Ascending aorta (tissue), 2 donors: ENCODE results near the gene FAM163A. TPM values are rescaled to one million over a fixed set of nuclear protein-coding genes. Genes with fewer than 3 reads are reported as not detected.

ENCODE experiments used
- DNase-seq, 2 donors: peaks; one replicate each; pipeline ENCODE4 v3.0.0-alpha.2; 2019; ENCODE audit warnings: low spot score in 2 of 2
- H3K27ac ChIP-seq, 2 donors: fragments of 200-600 bp; sonication (generic); one replicate each; pipeline ENCODE4 v1.5.1; 2016 to 2017; ENCODE audit warnings: mild to moderate bottlenecking in 1 of 2
- H3K27me3 ChIP-seq: fragments of 200-600 bp; sonication (generic); one replicate; pipeline ENCODE4 v1.5.1; 2017
- H3K36me3 ChIP-seq, 2 donors: fragments of 200-600 bp; sonication (generic); one replicate each; pipeline ENCODE4 v1.5.1; 2016
- H3K4me1 ChIP-seq, 2 donors: fragments of 200-600 bp; sonication (generic); one replicate each; pipeline ENCODE4 v1.5.1; 2016 to 2017; ENCODE audit warnings: mild to moderate bottlenecking in 1 of 2
- H3K4me3 ChIP-seq, 2 donors: fragments of 200-600 bp; sonication (generic); one replicate each; pipeline ENCODE4 v1.5.1; 2016 to 2017; ENCODE audit warnings: mild to moderate bottlenecking in 1 of 2
- H3K9me3 ChIP-seq, 2 donors: fragments of 200-600 bp; sonication (generic); one replicate each; pipeline ENCODE4 v1.5.1; 2016
- intact Hi-C: fragments of 100-400 bp; cut with DNase I; formaldehyde crosslinking; loops from one replicate; pipeline ENCODE4 v1.15.1; 2023
- total RNA-seq: library from RNA; depleted of rRNA; stranded (reverse); fragments of >200 nt; gene quantifications from one replicate; pipeline ENCODE4 v1.1.0, GENCODE V29; 2016
- TF ChIP-seq, protein P1 (sequence below), 3 experiments: fragments of 200-600 bp in 2 of 3; fragments of 450-650 bp in 1 of 3; sonication (generic) in 2 of 3; IDR thresholded peaks; one replicate each; pipeline ENCODE4 v1.5.1; 2016 to 2019; ENCODE audit warnings: antibody characterized with exemption in 3 of 3, mild to moderate bottlenecking in 1 of 3, moderate library complexity in 1 of 3

FAM163A gene
- total RNA-seq, 1 donor from 2014 or later: not detected

DNA sequence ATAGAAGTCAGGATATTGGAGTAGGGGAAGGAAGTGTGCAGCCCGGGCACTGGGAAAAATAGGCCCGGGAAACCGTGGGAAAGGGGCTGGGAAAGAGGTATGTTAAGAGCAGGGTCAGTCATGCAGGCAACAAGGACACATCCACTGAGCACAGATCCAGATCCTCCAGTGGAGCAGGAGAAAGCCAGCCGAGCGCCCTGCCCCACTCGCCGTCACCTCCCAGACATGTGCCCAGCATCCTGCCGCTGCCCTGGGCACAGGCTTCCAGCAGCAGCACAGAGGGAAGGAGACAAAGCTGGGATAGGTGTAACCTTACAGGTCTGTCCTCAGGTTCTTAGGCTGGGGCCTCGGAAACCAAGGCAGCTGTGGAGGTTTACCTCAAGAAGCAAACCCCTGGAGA is 64.2 kb downstream of the FAM163A start:
- Histone ChIP-seq H3K4me3 (no peak overlapping the region), H3K27me3 (no peaks in the 10 kb centered on the region), H3K27ac (no peak overlapping the region), H3K9me3 (no peaks in the 10 kb centered on the region), H3K4me1 (no peaks in the 10 kb centered on the region), H3K36me3 (no peaks in the 10 kb centered on the region)
- intact Hi-C loops: no loop called here
- no peak for DNase-seq
- TF ChIP-seq, protein P1, sequence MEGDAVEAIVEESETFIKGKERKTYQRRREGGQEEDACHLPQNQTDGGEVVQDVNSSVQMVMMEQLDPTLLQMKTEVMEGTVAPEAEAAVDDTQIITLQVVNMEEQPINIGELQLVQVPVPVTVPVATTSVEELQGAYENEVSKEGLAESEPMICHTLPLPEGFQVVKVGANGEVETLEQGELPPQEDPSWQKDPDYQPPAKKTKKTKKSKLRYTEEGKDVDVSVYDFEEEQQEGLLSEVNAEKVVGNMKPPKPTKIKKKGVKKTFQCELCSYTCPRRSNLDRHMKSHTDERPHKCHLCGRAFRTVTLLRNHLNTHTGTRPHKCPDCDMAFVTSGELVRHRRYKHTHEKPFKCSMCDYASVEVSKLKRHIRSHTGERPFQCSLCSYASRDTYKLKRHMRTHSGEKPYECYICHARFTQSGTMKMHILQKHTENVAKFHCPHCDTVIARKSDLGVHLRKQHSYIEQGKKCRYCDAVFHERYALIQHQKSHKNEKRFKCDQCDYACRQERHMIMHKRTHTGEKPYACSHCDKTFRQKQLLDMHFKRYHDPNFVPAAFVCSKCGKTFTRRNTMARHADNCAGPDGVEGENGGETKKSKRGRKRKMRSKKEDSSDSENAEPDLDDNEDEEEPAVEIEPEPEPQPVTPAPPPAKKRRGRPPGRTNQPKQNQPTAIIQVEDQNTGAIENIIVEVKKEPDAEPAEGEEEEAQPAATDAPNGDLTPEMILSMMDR (IDR thresholded peaks at IDR 0.05): no peak

DNA sequence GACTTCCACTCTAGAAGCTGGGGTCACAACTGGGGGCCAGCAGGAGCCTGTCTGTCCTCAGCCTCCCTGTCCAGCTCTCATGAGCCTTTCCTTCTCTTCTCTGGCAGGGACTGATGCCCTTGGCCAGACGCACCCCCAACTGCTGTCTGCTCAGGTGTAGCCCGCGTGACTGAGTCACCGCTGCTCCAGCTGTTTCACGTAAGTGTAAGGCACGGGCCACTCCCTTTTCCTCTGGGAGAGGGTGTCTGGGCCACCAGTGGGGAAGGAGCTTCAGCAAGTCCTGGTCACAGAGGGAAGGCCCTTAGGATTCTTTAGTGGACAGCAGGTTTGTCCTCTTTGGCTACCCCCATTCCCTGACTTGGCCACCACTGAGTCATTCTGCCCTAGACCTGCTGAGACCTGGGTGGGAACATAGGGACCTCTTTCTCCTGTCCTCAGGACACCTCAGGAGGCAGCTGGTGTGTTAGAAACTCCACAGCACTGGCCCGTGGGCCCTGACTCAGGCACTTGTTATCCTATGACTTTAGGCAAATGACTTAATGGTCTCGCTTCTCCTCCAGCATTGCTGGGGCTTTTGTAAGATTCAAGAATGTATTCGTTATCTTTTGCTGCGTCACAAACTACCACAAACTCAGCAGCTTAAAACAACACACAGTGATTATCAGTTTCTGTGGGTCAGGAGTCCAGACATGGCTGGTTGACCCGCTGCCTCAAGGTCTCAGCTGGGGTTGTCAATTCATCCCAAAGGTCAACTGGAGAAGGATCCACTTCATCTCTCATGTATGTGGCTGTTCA is 64.8 kb downstream of the FAM163A start:
- no peak overlapping the region for H3K27ac ChIP-seq
- intact Hi-C loops: no loop called here
- TF ChIP-seq, protein P1 (IDR thresholded peaks at IDR 0.05): no peak
- DNase-seq: no peak
- no peak overlapping the region for H3K4me3 ChIP-seq
- H3K9me3 ChIP-seq: no peaks in the 10 kb centered on the region
- no peaks in the 10 kb centered on the region for H3K36me3 ChIP-seq
- no peaks in the 10 kb centered on the region for H3K4me1 ChIP-seq
- H3K27me3 ChIP-seq: no peaks in the 10 kb centered on the region

DNA sequence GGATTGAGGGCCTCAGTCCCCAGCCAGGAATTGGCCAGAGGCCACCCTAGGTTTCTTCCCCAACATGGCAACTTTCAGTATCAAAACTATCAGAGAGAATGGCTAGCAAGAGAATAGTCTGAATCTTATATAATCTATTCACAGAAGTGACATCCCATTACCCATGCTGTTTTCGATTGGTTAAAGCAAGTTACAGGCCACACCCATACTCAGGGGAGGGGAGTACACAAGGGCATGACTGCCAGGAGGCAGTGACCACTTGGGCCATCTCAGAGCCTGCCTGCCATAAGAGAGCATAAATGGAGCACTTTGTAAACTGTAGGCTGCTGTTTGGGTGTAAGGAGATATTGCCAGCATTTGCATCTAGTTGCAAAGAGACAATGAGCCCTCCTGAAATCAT is 65.4 kb downstream of the FAM163A start:
- H3K27ac ChIP-seq: no peak overlapping the region
- H3K27me3 ChIP-seq: no peaks in the 10 kb centered on the region
- intact Hi-C loops: no loop called here
- H3K4me1 ChIP-seq: no peaks in the 10 kb centered on the region
- H3K4me3 ChIP-seq: no peak overlapping the region
- no peaks in the 10 kb centered on the region for H3K9me3 ChIP-seq
- no peaks in the 10 kb centered on the region for H3K36me3 ChIP-seq
- DNase-seq: no peak
- TF ChIP-seq, protein P1 (IDR thresholded peaks at IDR 0.05): no peak

DNA sequence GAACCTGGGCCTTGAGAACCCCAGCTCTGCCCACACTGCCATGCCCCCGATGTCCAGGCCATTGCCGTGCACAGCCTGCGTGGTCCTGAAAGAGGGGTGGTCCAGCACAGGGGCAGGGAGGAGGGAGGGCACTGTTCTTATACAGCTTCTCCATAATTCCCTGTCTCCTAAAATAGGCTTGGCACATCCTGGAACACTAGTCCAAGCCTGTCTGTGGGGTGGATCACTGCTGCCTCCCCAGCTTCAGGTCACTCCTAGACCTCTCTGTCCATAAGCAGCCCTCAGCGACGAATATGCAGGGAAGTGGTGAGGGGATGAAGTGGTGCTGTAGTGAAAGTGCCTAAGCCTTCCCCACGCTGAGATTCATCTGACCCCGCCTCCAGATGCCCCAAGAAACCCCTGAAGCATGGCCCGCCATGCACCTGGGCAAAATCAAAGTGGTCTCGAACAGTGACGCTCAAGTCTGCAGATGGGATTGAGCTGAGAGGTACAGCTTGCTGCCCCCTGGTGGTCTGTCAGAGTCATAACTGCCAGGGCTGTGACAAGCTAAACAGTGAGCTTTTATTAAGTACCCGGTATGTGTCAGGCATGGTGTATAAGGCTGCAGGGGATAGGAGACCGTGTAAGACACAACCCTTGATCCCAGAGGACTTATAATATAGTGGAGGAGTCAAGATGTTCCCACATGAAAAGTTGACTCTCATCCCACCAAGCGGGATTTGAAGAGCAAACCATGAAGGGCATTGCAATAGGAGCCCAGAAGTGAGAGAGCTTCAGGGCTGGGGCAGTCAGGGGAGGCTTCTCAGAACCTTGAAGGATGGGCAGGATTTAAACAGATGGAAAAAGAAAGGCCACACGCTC is 66.6 kb downstream of the FAM163A start:
- Histone ChIP-seq H3K36me3 (no peaks in the 10 kb centered on the region), H3K9me3 (no peaks in the 10 kb centered on the region), H3K27ac (no peak overlapping the region), H3K4me1 (peaks cover 0 to 5% of the 10 kb centered on the region in 2 donors), H3K27me3 (no peaks in the 10 kb centered on the region), H3K4me3 (no peak overlapping the region)
- TF ChIP-seq, protein P1 (IDR thresholded peaks at IDR 0.05): peak; percentile 71 to 86 (median 80)
- DNase-seq: peak in 1 of 2 donors; percentile 71
- intact Hi-C loops: loop anchor here (5.0 kb wide), 1 partner anchor 732 kb away; no protein-coding TSS in a partner anchor

DNA sequence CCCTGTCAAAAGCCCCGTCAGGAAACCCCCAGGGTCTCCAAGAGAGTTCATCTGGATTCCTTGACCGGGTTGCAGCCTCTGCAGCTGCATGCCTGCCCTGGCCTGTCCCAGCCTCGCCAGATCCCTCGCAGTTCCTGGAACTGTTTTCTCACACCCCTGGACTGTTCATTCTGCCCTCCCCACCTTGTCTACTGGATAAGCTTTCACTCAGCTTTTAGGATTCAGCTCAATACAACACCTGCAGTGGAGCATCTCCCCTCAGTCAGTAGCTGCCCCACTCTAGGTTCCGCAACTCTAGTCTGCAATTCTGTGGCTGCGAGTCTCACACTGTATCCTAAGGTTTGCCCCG is 67.2 kb downstream of the FAM163A start:
- peaks cover 0 to 5% of the 10 kb centered on the region in 2 donors for H3K4me1 ChIP-seq
- no peak overlapping the region for H3K27ac ChIP-seq
- TF ChIP-seq, protein P1 (IDR thresholded peaks at IDR 0.05): no peak
- no peak overlapping the region for H3K4me3 ChIP-seq
- no peak for DNase-seq
- no peaks in the 10 kb centered on the region for H3K9me3 ChIP-seq
- no peaks in the 10 kb centered on the region for H3K27me3 ChIP-seq
- intact Hi-C loops: loop anchor here (5.0 kb wide), 1 partner anchor 733 kb away; no protein-coding TSS in a partner anchor
- H3K36me3 ChIP-seq: no peaks in the 10 kb centered on the region
